MM.1S (cell line): ENCODE data around the gene C10orf90.

Source experiments
- DNase-seq: peaks from one replicate; pipeline ENCODE4 v3.0.0-alpha.2; 2015
- H2AFZ ChIP-seq: fragments of 300-600 bp; sonication (generic); 2 replicates; pipeline ENCODE4 v1.6.0; 2016; ENCODE audit warnings: antibody characterized with exemption, low read length
- H3F3A ChIP-seq: fragments of 300-600 bp; sonication (generic); 2 replicates; pipeline ENCODE4 v1.6.1; 2016; ENCODE audit warnings: mild to moderate bottlenecking, antibody characterized with exemption, low read length, moderate library complexity, mixed read lengths; ENCODE audit not compliant: insufficient read depth
- H3K27ac ChIP-seq: fragments of 300-600 bp; sonication (generic); 2 replicates; pipeline ENCODE4 v1.5.1; 2016; ENCODE audit warnings: mild to moderate bottlenecking, low read length
- H3K27me3 ChIP-seq: fragments of 300-600 bp; sonication (generic); replicated peaks from 2 replicates; pipeline ENCODE4 v1.6.0; 2016; ENCODE audit warnings: low read length; ENCODE audit not compliant: insufficient read depth
- H3K36me3 ChIP-seq: fragments of 300-600 bp; sonication (generic); replicated peaks from 2 replicates; pipeline ENCODE4 v1.6.1; 2016; ENCODE audit warnings: mild to moderate bottlenecking, low read length, mixed read lengths; ENCODE audit not compliant: insufficient read depth
- H3K4me1 ChIP-seq: fragments of 300-600 bp; sonication (generic); 2 replicates; pipeline ENCODE4 v1.6.1; 2016; ENCODE audit warnings: low read length, mixed read lengths
- H3K4me2 ChIP-seq: fragments of 300-600 bp; sonication (generic); 2 replicates; pipeline ENCODE4 v1.6.0; 2016; ENCODE audit warnings: low read depth, low read length
- H3K4me3 ChIP-seq: fragments of 300-600 bp; sonication (generic); 2 replicates; pipeline ENCODE4 v1.5.1; 2016; ENCODE audit warnings: low read length, mixed read lengths
- H3K79me2 ChIP-seq: fragments of 300-600 bp; sonication (generic); 2 replicates; pipeline ENCODE4 v1.6.1; 2016; ENCODE audit warnings: mixed run types, low read length, mixed read lengths
- H3K9ac ChIP-seq: fragments of 300-600 bp; sonication (generic); 2 replicates; pipeline ENCODE4 v1.6.1; 2016; ENCODE audit warnings: low read length, mixed read lengths
- H3K9me2 ChIP-seq: fragments of 300-600 bp; sonication (generic); replicated peaks from 2 replicates; pipeline ENCODE4 v1.6.1; 2016; ENCODE audit warnings: mild to moderate bottlenecking, low read length, mixed read lengths; ENCODE audit not compliant: insufficient read depth
- H3K9me3 ChIP-seq: fragments of 300-600 bp; sonication (generic); replicated peaks from 2 replicates; pipeline ENCODE4 v1.6.1; 2016; ENCODE audit warnings: mild to moderate bottlenecking, low read length, mixed read lengths; ENCODE audit not compliant: insufficient read depth
- H4K20me1 ChIP-seq: fragments of 300-600 bp; sonication (generic); 2 replicates; pipeline ENCODE4 v1.6.1; 2016; ENCODE audit warnings: mild to moderate bottlenecking, low read length, moderate library complexity, mixed read lengths; ENCODE audit not compliant: insufficient read depth
- EZH2 ChIP-seq: fragments of 300-600 bp; sonication (generic); optimal IDR thresholded peaks from 2 replicates; pipeline ENCODE3; 2017; ENCODE audit warnings: low read depth, mild to moderate bottlenecking, antibody characterized with exemption, low read length, mixed read lengths
- EZH2phosphoT487 ChIP-seq: fragments of 300-600 bp; sonication (generic); IDR thresholded peaks from 2 replicates; pipeline ENCODE4 v1.6.1; 2018; ENCODE audit warnings: antibody characterized with exemption, low read length
- TF ChIP-seq, protein P1 (sequence below): fragments of 300-600 bp; sonication (generic); IDR thresholded peaks from 2 replicates; pipeline ENCODE4 v1.5.1; 2016; ENCODE audit warnings: antibody characterized with exemption, low read length, mixed read lengths

Gene C10orf90

GRCh38 chr10:126576336-126576735, 94.2 kb downstream of the C10orf90 start:
- H3K4me1 ChIP-seq, result no peaks in the 10 kb centered on the region
- no peaks in the 10 kb centered on the region for H3K9me2 ChIP-seq
- H3K36me3 ChIP-seq, result no peaks in the 10 kb centered on the region
- no peak overlapping the region for H3K4me2 ChIP-seq
- no peaks in the 10 kb centered on the region for H3K79me2 ChIP-seq
- H3K27me3 ChIP-seq, result no peaks in the 10 kb centered on the region
- TF ChIP-seq, protein P1, sequence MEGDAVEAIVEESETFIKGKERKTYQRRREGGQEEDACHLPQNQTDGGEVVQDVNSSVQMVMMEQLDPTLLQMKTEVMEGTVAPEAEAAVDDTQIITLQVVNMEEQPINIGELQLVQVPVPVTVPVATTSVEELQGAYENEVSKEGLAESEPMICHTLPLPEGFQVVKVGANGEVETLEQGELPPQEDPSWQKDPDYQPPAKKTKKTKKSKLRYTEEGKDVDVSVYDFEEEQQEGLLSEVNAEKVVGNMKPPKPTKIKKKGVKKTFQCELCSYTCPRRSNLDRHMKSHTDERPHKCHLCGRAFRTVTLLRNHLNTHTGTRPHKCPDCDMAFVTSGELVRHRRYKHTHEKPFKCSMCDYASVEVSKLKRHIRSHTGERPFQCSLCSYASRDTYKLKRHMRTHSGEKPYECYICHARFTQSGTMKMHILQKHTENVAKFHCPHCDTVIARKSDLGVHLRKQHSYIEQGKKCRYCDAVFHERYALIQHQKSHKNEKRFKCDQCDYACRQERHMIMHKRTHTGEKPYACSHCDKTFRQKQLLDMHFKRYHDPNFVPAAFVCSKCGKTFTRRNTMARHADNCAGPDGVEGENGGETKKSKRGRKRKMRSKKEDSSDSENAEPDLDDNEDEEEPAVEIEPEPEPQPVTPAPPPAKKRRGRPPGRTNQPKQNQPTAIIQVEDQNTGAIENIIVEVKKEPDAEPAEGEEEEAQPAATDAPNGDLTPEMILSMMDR, result no peak
- TF ChIP-seq EZH2phosphoT487, result no peak
- TF ChIP-seq EZH2, result no peak
- H2AFZ ChIP-seq, result no peak overlapping the region
- H3K9ac ChIP-seq, result no peak overlapping the region
- no peak for DNase-seq
- H3K9me3 ChIP-seq, result no peaks in the 10 kb centered on the region
- H3K27ac ChIP-seq, result no peak overlapping the region
- H4K20me1 ChIP-seq, result no peaks in the 10 kb centered on the region
- no peak overlapping the region for H3K4me3 ChIP-seq
- no peaks in the 10 kb centered on the region for H3F3A ChIP-seq

DNA sequence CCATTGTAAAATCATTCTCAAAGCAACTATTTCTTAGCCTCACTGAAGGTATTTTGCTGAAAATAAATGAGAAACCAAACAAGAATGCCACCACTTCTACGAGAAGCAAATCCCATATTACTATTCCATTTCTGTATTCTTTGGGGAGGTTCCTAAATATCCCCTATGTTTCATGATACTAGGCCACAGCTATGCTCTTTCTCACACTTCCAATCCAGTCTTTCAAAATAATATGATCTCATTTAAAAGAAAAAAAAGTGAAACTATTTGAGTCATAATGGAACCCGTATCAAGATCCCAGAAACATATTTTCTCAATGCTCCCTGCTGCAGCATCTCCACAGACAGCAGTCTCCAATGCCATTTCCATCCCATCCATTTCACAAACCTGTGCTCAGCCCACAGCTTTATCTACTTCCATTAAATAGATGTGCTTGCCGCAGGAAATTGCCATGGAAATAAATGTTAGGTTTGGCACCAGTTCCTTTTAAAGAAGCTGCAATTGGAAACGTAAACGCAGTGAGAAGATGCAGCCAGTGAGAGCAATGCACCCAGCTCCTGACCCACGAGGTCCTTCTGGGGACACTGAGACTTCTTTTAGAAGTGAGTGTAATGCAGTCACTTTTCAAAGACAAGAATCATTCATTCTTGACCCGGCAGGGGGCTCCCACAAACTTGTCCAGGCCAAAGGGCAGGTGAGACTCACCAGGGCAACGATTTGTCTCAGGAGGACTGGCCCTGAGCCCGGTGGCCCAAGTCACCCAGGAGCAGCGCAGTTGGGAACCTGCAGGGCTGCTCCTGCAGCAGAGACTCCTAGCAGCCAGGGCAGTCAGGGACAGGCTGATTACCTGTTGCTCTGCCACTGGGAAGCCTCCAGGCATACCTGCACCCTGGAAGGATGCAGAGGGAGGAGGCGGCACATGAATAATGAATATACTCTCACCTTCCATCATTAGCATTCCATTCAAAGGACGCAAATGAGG, 99.6 kb downstream of the C10orf90 start:
- Histone ChIP-seq H3K27me3 (no peaks in the 10 kb centered on the region), H2AFZ (no peak overlapping the region), H3K9me2 (no peaks in the 10 kb centered on the region), H3K4me3 (no peak overlapping the region), H3F3A (no peaks in the 10 kb centered on the region), H4K20me1 (no peaks in the 10 kb centered on the region), H3K9ac (no peak overlapping the region), H3K36me3 (no peaks in the 10 kb centered on the region), H3K79me2 (no peaks in the 10 kb centered on the region), H3K9me3 (no peaks in the 10 kb centered on the region), H3K4me1 (no peaks in the 10 kb centered on the region), H3K4me2 (no peak overlapping the region), H3K27ac (no peak overlapping the region)
- TF ChIP-seq EZH2 (no peak), EZH2phosphoT487 (no peak)
- TF ChIP-seq, protein P1, result no peak
- DNase-seq, result no peak

GRCh38 chr10:126570245-126570570, 100.3 kb downstream of the C10orf90 start:
- H3K4me1 ChIP-seq, result no peaks in the 10 kb centered on the region
- no peaks in the 10 kb centered on the region for H4K20me1 ChIP-seq
- H3K9ac ChIP-seq, result no peak overlapping the region
- no peak overlapping the region for H3K4me3 ChIP-seq
- no peaks in the 10 kb centered on the region for H3K27me3 ChIP-seq
- TF ChIP-seq EZH2 (no peak), EZH2phosphoT487 (no peak)
- TF ChIP-seq, protein P1, result no peak
- H3F3A ChIP-seq, result no peaks in the 10 kb centered on the region
- no peak overlapping the region for H2AFZ ChIP-seq
- no peaks in the 10 kb centered on the region for H3K36me3 ChIP-seq
- DNase-seq, result no peak
- no peak overlapping the region for H3K4me2 ChIP-seq
- H3K27ac ChIP-seq, result no peak overlapping the region
- no peaks in the 10 kb centered on the region for H3K9me2 ChIP-seq
- no peaks in the 10 kb centered on the region for H3K9me3 ChIP-seq
- H3K79me2 ChIP-seq, result no peaks in the 10 kb centered on the region
